Heart left ventricle (tissue), 13 donors: Measurements from ENCODE around the gene PARN.

ENCODE experiments used
- CTCF ChIP-seq, 12 donors: fragments of 200-600 bp; sonication (generic) in 4 of 12; IDR thresholded peaks; one replicate each; pipeline versions ENCODE4 v1.5.0 to v1.8.0; 2018 to 2022; ENCODE audit warnings: antibody characterized with exemption in 12 of 12, mild to moderate bottlenecking in 5 of 12
- POLR2A ChIP-seq, 2 donors: fragments of 450-650 bp; IDR thresholded peaks; one replicate each; pipeline ENCODE4 v1.6.1; 2017; ENCODE audit warnings: antibody characterized with exemption in 2 of 2, mild to moderate bottlenecking in 2 of 2, moderate library complexity in 2 of 2
- donor health status: ischemic (EF 13 %, LVEDD 7.1; RV severe dilation, severe dysfunction).
- donor health status: DM: no; HTN: yes; CAD: no.
- donor health status: DM: no; HTN: no; CAD: no.
- donor health status: ischemic (EF 25% LVEDD 6.9; RV normal size, moderate dysfunction).
- donor health status: ischemic (EF 25% LVEDD 5.7; RV mildly dilated, moderate dysfunction).
- donor health status: ischemic (EF 35%, LVEDD 5.7; RV mildly dilated, moderate dysfunction).
- donor health status: nonischemic (EF 11% LVEDD 7.7; RV severe dilation, severe dysfunction).
- donor health status: DM: yes; HTN: yes; CAD: no.
- donor health status: PGD.
- donor health status: ischemic (EF 29% LVEDD 5.4; RV normal size, mild dysfunction).
- donor health status: nonischemic (EF 23%, LVEDD 6.1; RV moderate dilation, normal function).

DNA sequence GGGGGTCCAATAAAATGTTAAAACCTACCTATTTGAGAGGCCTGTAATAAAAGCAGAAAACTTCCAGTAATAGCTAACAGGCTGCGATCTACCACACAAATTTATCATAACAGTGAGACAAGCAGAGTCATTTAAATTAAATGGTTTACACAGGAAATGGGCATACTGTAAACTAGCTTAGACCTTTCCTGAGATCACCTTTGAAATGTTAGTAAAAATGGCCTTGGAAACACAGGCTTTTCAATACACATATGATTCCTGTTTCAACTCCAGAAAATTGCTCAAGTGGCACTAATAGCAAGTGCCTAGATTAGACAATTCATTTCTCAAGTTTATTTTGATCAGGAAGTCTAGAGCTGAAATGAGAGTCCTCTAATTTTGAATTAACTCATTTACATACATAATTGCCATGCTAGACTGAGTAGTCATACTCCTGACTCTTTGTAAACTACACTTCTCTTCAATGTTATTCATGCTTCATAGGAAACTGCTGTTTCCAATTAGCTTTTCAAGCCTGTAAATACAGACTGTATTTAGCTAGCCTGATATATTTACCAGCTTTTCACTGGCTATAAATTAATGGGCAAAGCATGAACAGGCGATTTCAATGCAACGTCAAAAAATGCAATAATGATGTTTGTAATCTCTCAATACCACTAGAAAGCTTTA lies 43.3 kb downstream of the PARN start:
- TF ChIP-seq CTCF (IDR thresholded peaks at IDR 0.05) (no peak), POLR2A (IDR thresholded peaks at IDR 0.05) (no peak)
